Liver (tissue), 3 donors: ENCODE measurements around the gene CASQ2.

Experiments
- EGR1 ChIP-seq, 2 donors: IDR thresholded peaks; 2 replicates each; pipeline ENCODE4 v1.6.1; 2016 to 2018; ENCODE audit warnings: antibody characterized with exemption in 2 of 2, low read depth in 2 of 2
- FOXA1 ChIP-seq: IDR thresholded peaks from 2 replicates; pipeline ENCODE4 v1.6.1; 2016; ENCODE audit warnings: antibody characterized with exemption
- GABPA ChIP-seq, 2 donors: IDR thresholded peaks in 1 of 2; conservative IDR thresholded peaks in 1 of 2; 2 replicates each; pipeline ENCODE4 v1.6.1; 2016; ENCODE audit warnings: antibody characterized with exemption in 2 of 2, mild to moderate bottlenecking in 1 of 2, moderate library complexity in 1 of 2
- JUND ChIP-seq, 2 donors: IDR thresholded peaks; 2 replicates each; pipeline ENCODE4 v1.6.1; 2016; ENCODE audit warnings: antibody characterized with exemption in 2 of 2
- RAD21 ChIP-seq, 2 donors: IDR thresholded peaks; 2 replicates each; pipeline ENCODE4 v1.6.1; 2016; ENCODE audit warnings: antibody characterized with exemption in 2 of 2, mild to moderate bottlenecking in 2 of 2
- RXRA ChIP-seq, 2 donors: IDR thresholded peaks; 2 replicates each; pipeline ENCODE4 v1.6.1; 2017 to 2018; ENCODE audit warnings: antibody characterized with exemption in 2 of 2, mild to moderate bottlenecking in 1 of 2
- SP1 ChIP-seq: IDR thresholded peaks from 2 replicates; pipeline ENCODE4 v1.6.1; 2018; ENCODE audit warnings: antibody characterized with exemption, mild to moderate bottlenecking
- TAF1 ChIP-seq: conservative IDR thresholded peaks from 2 replicates; pipeline ENCODE4 v1.6.1; 2016; ENCODE audit warnings: antibody characterized with exemption, mild to moderate bottlenecking
- YY1 ChIP-seq: IDR thresholded peaks from 2 replicates; pipeline ENCODE4 v1.6.1; 2016; ENCODE audit warnings: antibody characterized with exemption, mild to moderate bottlenecking
- TF ChIP-seq, protein P1 (sequence below): fragments of 150-350 bp; IDR thresholded peaks from 2 replicates; pipeline ENCODE4 v1.5.1; 2017; ENCODE audit warnings: improper control_type of control experiment, low read depth, low read length; ENCODE audit not compliant: missing input control
- TF ChIP-seq, protein P2 (sequence below): IDR thresholded peaks from 2 replicates; pipeline ENCODE4 v1.6.1; 2016; ENCODE audit warnings: antibody characterized with exemption, mild to moderate bottlenecking
- TF ChIP-seq, protein P3 (sequence below): IDR thresholded peaks from 2 replicates; pipeline ENCODE4 v1.6.1; 2016; ENCODE audit warnings: antibody characterized with exemption
- TF ChIP-seq, protein P4 (sequence below): IDR thresholded peaks from 2 replicates; pipeline ENCODE4 v1.6.1; 2016; ENCODE audit warnings: antibody characterized with exemption
- TF ChIP-seq, protein P5 (sequence below): IDR thresholded peaks from 2 replicates; pipeline ENCODE4 v1.6.1; 2016; ENCODE audit warnings: antibody characterized with exemption
- donor health status: healthy.
- donor health status: healthy.

DNA sequence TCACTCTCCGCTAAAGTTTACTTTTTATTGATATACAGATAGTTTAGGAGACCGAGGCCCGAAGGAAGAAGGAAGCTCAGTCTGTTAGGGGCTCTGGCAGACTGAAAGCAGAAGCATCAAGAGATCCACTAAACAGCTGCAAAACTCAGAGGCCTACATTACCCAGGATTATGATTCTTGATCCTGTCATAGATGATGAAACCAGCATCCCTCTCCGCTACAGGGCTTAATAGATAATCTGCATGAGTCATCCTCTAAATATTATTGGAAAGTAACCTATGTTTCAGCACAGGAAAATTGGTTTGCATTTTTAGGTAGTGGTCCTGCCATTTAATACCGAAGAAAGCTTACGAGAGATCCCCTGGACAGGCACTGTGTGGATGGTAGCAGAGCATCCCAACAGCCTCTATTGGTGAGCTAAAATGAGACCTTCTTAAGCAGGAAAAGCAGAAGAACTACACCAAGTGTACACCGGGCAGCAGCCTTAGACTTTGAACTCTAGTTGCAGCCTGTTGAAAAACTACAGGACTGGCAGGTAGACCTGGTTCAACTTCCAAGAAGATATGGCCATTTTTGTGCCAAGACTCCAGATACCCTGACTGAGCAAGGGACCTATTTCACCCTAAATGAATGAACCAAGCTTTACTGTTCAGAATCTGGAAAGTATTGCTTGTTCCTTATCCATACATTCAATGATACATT lies 6.8 kb downstream of the CASQ2 start:
- TF ChIP-seq, protein P1, sequence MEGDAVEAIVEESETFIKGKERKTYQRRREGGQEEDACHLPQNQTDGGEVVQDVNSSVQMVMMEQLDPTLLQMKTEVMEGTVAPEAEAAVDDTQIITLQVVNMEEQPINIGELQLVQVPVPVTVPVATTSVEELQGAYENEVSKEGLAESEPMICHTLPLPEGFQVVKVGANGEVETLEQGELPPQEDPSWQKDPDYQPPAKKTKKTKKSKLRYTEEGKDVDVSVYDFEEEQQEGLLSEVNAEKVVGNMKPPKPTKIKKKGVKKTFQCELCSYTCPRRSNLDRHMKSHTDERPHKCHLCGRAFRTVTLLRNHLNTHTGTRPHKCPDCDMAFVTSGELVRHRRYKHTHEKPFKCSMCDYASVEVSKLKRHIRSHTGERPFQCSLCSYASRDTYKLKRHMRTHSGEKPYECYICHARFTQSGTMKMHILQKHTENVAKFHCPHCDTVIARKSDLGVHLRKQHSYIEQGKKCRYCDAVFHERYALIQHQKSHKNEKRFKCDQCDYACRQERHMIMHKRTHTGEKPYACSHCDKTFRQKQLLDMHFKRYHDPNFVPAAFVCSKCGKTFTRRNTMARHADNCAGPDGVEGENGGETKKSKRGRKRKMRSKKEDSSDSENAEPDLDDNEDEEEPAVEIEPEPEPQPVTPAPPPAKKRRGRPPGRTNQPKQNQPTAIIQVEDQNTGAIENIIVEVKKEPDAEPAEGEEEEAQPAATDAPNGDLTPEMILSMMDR = no peak
- TF ChIP-seq, protein P2, sequence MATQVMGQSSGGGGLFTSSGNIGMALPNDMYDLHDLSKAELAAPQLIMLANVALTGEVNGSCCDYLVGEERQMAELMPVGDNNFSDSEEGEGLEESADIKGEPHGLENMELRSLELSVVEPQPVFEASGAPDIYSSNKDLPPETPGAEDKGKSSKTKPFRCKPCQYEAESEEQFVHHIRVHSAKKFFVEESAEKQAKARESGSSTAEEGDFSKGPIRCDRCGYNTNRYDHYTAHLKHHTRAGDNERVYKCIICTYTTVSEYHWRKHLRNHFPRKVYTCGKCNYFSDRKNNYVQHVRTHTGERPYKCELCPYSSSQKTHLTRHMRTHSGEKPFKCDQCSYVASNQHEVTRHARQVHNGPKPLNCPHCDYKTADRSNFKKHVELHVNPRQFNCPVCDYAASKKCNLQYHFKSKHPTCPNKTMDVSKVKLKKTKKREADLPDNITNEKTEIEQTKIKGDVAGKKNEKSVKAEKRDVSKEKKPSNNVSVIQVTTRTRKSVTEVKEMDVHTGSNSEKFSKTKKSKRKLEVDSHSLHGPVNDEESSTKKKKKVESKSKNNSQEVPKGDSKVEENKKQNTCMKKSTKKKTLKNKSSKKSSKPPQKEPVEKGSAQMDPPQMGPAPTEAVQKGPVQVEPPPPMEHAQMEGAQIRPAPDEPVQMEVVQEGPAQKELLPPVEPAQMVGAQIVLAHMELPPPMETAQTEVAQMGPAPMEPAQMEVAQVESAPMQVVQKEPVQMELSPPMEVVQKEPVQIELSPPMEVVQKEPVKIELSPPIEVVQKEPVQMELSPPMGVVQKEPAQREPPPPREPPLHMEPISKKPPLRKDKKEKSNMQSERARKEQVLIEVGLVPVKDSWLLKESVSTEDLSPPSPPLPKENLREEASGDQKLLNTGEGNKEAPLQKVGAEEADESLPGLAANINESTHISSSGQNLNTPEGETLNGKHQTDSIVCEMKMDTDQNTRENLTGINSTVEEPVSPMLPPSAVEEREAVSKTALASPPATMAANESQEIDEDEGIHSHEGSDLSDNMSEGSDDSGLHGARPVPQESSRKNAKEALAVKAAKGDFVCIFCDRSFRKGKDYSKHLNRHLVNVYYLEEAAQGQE = no peak
- TF ChIP-seq YY1 = no peak
- no peak for TF ChIP-seq RAD21 (IDR thresholded peaks at IDR 0.05)
- TF ChIP-seq, protein P3, sequence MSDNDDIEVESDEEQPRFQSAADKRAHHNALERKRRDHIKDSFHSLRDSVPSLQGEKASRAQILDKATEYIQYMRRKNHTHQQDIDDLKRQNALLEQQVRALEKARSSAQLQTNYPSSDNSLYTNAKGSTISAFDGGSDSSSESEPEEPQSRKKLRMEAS = no peak
- TF ChIP-seq, protein P4, sequence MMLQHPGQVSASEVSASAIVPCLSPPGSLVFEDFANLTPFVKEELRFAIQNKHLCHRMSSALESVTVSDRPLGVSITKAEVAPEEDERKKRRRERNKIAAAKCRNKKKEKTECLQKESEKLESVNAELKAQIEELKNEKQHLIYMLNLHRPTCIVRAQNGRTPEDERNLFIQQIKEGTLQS = no peak
- TF ChIP-seq GABPA (IDR thresholded peaks at IDR 0.05 in 1 of 2, conservative IDR thresholded peaks at IDR 0.05 in 1 of 2) = no peak
- TF ChIP-seq, protein P5, sequence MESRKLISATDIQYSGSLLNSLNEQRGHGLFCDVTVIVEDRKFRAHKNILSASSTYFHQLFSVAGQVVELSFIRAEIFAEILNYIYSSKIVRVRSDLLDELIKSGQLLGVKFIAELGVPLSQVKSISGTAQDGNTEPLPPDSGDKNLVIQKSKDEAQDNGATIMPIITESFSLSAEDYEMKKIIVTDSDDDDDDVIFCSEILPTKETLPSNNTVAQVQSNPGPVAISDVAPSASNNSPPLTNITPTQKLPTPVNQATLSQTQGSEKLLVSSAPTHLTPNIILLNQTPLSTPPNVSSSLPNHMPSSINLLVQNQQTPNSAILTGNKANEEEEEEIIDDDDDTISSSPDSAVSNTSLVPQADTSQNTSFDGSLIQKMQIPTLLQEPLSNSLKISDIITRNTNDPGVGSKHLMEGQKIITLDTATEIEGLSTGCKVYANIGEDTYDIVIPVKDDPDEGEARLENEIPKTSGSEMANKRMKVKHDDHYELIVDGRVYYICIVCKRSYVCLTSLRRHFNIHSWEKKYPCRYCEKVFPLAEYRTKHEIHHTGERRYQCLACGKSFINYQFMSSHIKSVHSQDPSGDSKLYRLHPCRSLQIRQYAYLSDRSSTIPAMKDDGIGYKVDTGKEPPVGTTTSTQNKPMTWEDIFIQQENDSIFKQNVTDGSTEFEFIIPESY = no peak
- no peak for TF ChIP-seq RXRA (IDR thresholded peaks at IDR 0.05)
- no peak for TF ChIP-seq JUND (IDR thresholded peaks at IDR 0.05)
- TF ChIP-seq SP1 = no peak
- no peak for TF ChIP-seq TAF1
- TF ChIP-seq EGR1 (IDR thresholded peaks at IDR 0.05; ENCODE audit: low read depth in 2 of 2) = no peak
- TF ChIP-seq FOXA1 = no peak
